ENCODE measurements around the gene BCKDHA.

DNA sequence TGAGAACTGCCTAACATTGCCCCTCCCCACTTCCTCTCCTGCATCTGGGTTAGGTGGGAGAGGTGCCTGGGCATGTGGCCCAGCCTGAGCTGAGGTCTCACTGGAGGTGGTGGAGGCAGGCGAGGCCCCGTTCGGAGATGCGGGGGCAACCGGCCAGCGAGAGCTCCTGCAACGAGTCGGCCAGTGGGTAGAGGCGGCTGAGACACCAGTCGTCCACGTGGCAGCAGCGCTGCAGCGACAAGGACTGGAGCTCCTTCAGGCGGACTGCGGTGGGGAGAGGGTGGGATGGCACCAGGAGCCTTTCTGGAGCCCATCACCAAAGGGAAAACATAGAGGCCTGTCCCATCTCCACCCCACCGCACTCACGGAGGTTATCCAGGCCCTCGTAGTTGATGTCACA is 35.6 kb downstream of the BCKDHA start:
- TF ChIP-seq ELF4 (IDR thresholded peaks at IDR 0.05) (no peak), HDGF (IDR thresholded peaks at IDR 0.05; ENCODE audit: borderline replicate concordance) (no peak), SUZ12 (IDR thresholded peaks at IDR 0.05) (no peak), SP1 (IDR thresholded peaks at IDR 0.05) (no peak)
